HepG2 (cell line): Measurements from ENCODE around the gene CLEC16A. TPM values are rescaled to one million over a fixed set of nuclear protein-coding genes. Genes with fewer than 3 reads are reported as not detected.

Experiments used
- ATAC-seq: fragments of 200-7000 bp; cut with Tn5 transposase; 3 replicates; pipeline ENCODE4 v1.9.1; 2020; ENCODE audit warnings: mild to moderate bottlenecking, moderate library complexity
- BruUV-seq: library from RNA; stranded (reverse); fragments of 400-500 nt; replicated peaks from 2 replicates; lab custom pipeline; 2021; lab: Mats Ljungman, UMichigan
- CTCF ChIA-PET: fragments of 300-600 bp; formaldehyde crosslinking; extraction: SDS; loops from one replicate; lab custom pipeline; 2021; ENCODE audit warnings: low total read pairs, inconsistent platforms, low intra/inter-chr PET ratio; lab: Yijun Ruan, JAX
- POLR2A ChIA-PET: fragments of 350-600 bp; sonication (Branson Sonifier 250); formaldehyde crosslinking; loops from one replicate; lab custom pipeline; 2020; ENCODE audit warnings: antibody characterized with exemption, inconsistent platforms; lab: Yijun Ruan, JAX
- DNase-seq: peaks from one replicate; pipeline ENCODE4 v3.0.0-alpha.2; 2015; ENCODE audit warnings: low spot score
- FAIRE-seq: peaks from 3 replicates; lab custom pipeline; 2011; peaks lifted over from hg19 to GRCh38; lab: Jason Lieb, UNC
- H2AFZ ChIP-seq: one replicate; pipeline ENCODE4 v1.6.1; 2011; ENCODE audit warnings: low read length, inconsistent platforms
- H3K27ac ChIP-seq: fragments of 300-600 bp; 3 replicates; pipeline ENCODE4 v1.8.0; 2011; ENCODE audit warnings: mixed run types, mild to moderate bottlenecking, mixed read lengths, low read length, inconsistent platforms; ENCODE audit not compliant: insufficient read depth; ENCODE audit errors: extremely low read length
- H3K27me3 ChIP-seq, 2 experiments: fragments of 200-600 bp in 1 of 2; 2 replicates in 1 of 2; 3 replicates in 1 of 2; pipeline versions ENCODE4 v1.6.0 to v1.8.0; 2011; ENCODE audit warnings: low read length in 2 of 2, mild to moderate bottlenecking in 2 of 2, moderate library complexity in 2 of 2, inconsistent platforms in 1 of 2; ENCODE audit not compliant: insufficient read depth in 2 of 2, control insufficient read depth in 1 of 2
- H3K36me3 ChIP-seq, 2 experiments: fragments of 200-600 bp in 1 of 2; replicated peaks in 1 of 2; 2 replicates in 1 of 2; 3 replicates in 1 of 2; pipeline versions ENCODE4 v1.5.1 to v1.8.0; 2011; ENCODE audit warnings: low read length in 2 of 2, inconsistent platforms in 1 of 2; ENCODE audit not compliant: insufficient read depth in 2 of 2, control insufficient read depth in 1 of 2
- H3K4me1 ChIP-seq: 2 replicates; pipeline ENCODE4 v1.5.1; 2012; ENCODE audit warnings: low read length, inconsistent platforms; ENCODE audit not compliant: insufficient read depth
- H3K4me2 ChIP-seq: 2 replicates; pipeline ENCODE4 v1.6.0; 2011; ENCODE audit warnings: low read depth, low read length, inconsistent platforms
- H3K4me3 ChIP-seq, 3 experiments: fragments of 200-600 bp in 1 of 3; sonication (generic), shearing (Covaris generic) in 1 of 3; replicated peaks in 1 of 3; 2 replicates each; pipeline ENCODE4 v1.5.1; 2011 to 2016; ENCODE audit warnings: low read length in 3 of 3, inconsistent platforms in 2 of 3, low read depth in 2 of 3, mild to moderate bottlenecking in 2 of 3, control low read depth in 1 of 3, mixed read lengths in 1 of 3; ENCODE audit not compliant: insufficient read depth in 1 of 3
- H3K79me2 ChIP-seq: one replicate; pipeline ENCODE4 v1.6.1; 2011; ENCODE audit warnings: low read length, inconsistent platforms; ENCODE audit not compliant: insufficient read depth
- H3K9ac ChIP-seq: 2 replicates; pipeline ENCODE4 v1.6.0; 2011; ENCODE audit warnings: mild to moderate bottlenecking, low read depth, low read length, inconsistent platforms; ENCODE audit not compliant: insufficient read depth
- H3K9me3 ChIP-seq: 2 replicates; pipeline ENCODE4 v1.5.1; 2012; ENCODE audit warnings: mild to moderate bottlenecking, low read length
- H4K20me1 ChIP-seq: 2 replicates; pipeline ENCODE4 v1.6.0; 2011; ENCODE audit warnings: inconsistent platforms, mild to moderate bottlenecking, low read length, moderate library complexity; ENCODE audit not compliant: insufficient read depth
- ATF1 ChIP-seq: IDR thresholded peaks from 2 replicates; pipeline ENCODE4 v1.6.1; 2016; ENCODE audit warnings: mild to moderate bottlenecking, control low read depth
- CCDC6 ChIP-seq: sonication (generic); formaldehyde crosslinking; IDR thresholded peaks from 2 replicates; pipeline ENCODE4 v1.8.1; 2022; ENCODE audit warnings: mild to moderate bottlenecking, missing genetic modification reagents, moderate library complexity
- CHD4 ChIP-seq: fragments of 200-600 bp; sonication (generic); IDR thresholded peaks from 2 replicates; pipeline ENCODE4 v1.7.0; 2017; ENCODE audit warnings: mild to moderate bottlenecking, low read length, borderline replicate concordance
- FOXA3 ChIP-seq: IDR thresholded peaks from 2 replicates; pipeline ENCODE4 v1.6.1; 2016; ENCODE audit warnings: missing genetic modification reagents, missing compliant biosample characterization
- IRF1 ChIP-seq: sonication (generic); formaldehyde crosslinking; IDR thresholded peaks from 2 replicates; pipeline ENCODE4 v1.4.0; 2020; ENCODE audit warnings: low read depth, mild to moderate bottlenecking, missing genetic modification reagents
- KAT8 ChIP-seq: IDR thresholded peaks from 2 replicates; pipeline ENCODE4 v1.6.1; 2016; ENCODE audit warnings: missing genetic modification reagents, missing compliant biosample characterization
- PCBP1 ChIP-seq: fragments of 200-400 bp; formaldehyde crosslinking; IDR thresholded peaks from 2 replicates; pipeline ENCODE4 v1.6.1; 2017; ENCODE audit warnings: mild to moderate bottlenecking, low read depth, low read length, borderline replicate concordance
- SATB2 ChIP-seq: sonication (generic); formaldehyde crosslinking; IDR thresholded peaks from 2 replicates; pipeline ENCODE4 v1.5.0; 2020; ENCODE audit warnings: missing genetic modification reagents
- SNAI1 ChIP-seq: sonication (generic); formaldehyde crosslinking; IDR thresholded peaks from 2 replicates; pipeline ENCODE4 v1.5.0; 2020; ENCODE audit warnings: mild to moderate bottlenecking, missing genetic modification reagents, borderline replicate concordance
- SRF ChIP-seq: IDR thresholded peaks from 2 replicates; pipeline ENCODE4 v1.6.1; 2011; ENCODE audit warnings: mild to moderate bottlenecking, low read depth, low read length, moderate library complexity
- ZBTB42 ChIP-seq: sonication (generic); formaldehyde crosslinking; IDR thresholded peaks from 2 replicates; pipeline ENCODE4 v1.5.0; 2020; ENCODE audit warnings: mild to moderate bottlenecking, missing genetic modification reagents
- ZFX ChIP-seq: sonication (generic); formaldehyde crosslinking; IDR thresholded peaks from 2 replicates; pipeline ENCODE4 v1.4.0; 2020; ENCODE audit warnings: mild to moderate bottlenecking, low read depth, missing genetic modification reagents, moderate library complexity
- ZFY ChIP-seq: sonication (generic); formaldehyde crosslinking; IDR thresholded peaks from 2 replicates; pipeline ENCODE4 v1.4.0; 2020; ENCODE audit warnings: missing genetic modification reagents
- ZNF329 ChIP-seq: sonication (generic); formaldehyde crosslinking; IDR thresholded peaks from 2 replicates; pipeline ENCODE4 v1.9.0; 2021; ENCODE audit warnings: low read depth, mild to moderate bottlenecking, missing genetic modification reagents
- ZNF556 ChIP-seq: sonication (generic); formaldehyde crosslinking; IDR thresholded peaks from 2 replicates; pipeline ENCODE4 v1.4.0; 2020; ENCODE audit warnings: mild to moderate bottlenecking, missing genetic modification reagents, borderline replicate concordance
- ZNF7 ChIP-seq: IDR thresholded peaks from 2 replicates; pipeline ENCODE4 v1.6.1; 2016; ENCODE audit warnings: missing biosample characterization, missing genetic modification reagents
- WGBS: methylation state at CpG from one replicate; pipeline ENCODE4 v1.1.6; 2017; ENCODE audit warnings: low lambda C conversion rate; 5-methylcytosine and 5-hydroxymethylcytosine counted together
- in situ Hi-C: cut with HindIII; loops from 2 replicates; pipeline ENCODE4 v1.10.0; 2017; ENCODE audit warnings: low pct_unique_long_range_greater_than_20kb; ENCODE audit not compliant: extremely low pct_ligation_motif_present
- intact Hi-C: fragments of 100-400 bp; cut with micrococcal nuclease; formaldehyde crosslinking; loops from one replicate; pipeline ENCODE4 v1.10.0; 2022; ENCODE audit not compliant: unreplicated experiment
- polyA plus RNA-seq, 8 experiments: library from polyadenylated mRNA; depleted of rRNA in 3 of 8; stranded (reverse) in 7 of 8; unstranded in 1 of 8; fragments of >200 nt; fragmentation: Illumina TruSeq in 4 of 8; extraction: Trizol in 4 of 8; gene quantifications; 2 replicates each; pipeline versions ENCODE4 v1.2.1 to v1.2.3, GENCODE V29; 2011 to 2016; ENCODE audit warnings: low read depth in 4 of 8, missing spikeins in 1 of 8, mixed read lengths in 1 of 8; ENCODE audit not compliant: insufficient read depth in 1 of 8
- total RNA-seq, 5 experiments: library from RNA; depleted of rRNA; stranded (reverse); fragments of >200 nt; fragmentation: Illumina TruSeq; extraction: Trizol; gene quantifications; 2 replicates each; pipeline ENCODE4 v1.2.3, GENCODE V29; 2016; ENCODE audit warnings: low read depth in 1 of 5
- TF ChIP-seq, protein P1 (sequence below): sonication (generic); formaldehyde crosslinking; IDR thresholded peaks from 2 replicates; pipeline ENCODE4; 2020; ENCODE audit warnings: missing genetic modification reagents, mild to moderate bottlenecking, borderline replicate concordance
- TF ChIP-seq, protein P2 (sequence below): sonication (generic); formaldehyde crosslinking; IDR thresholded peaks from 2 replicates; pipeline ENCODE4 v1.4.0; 2020; ENCODE audit warnings: missing genetic modification reagents

Gene CLEC16A
- total and polyA plus RNA-seq, 2 of the 13 experiments (the other 11 are each of a cell fraction or from before 2014, with no cell fraction given) = 8.5 to 10.3 TPM

GRCh38 chr16:11085916-11086315 is 141.6 kb downstream of the CLEC16A start:
- H3K4me1 ChIP-seq = peaks cover 6% of the 10 kb centered on the region
- peaks cover 0 to 3% of the 10 kb centered on the region in 2 experiments; a peak in 1 of 5 replicates for H3K36me3 ChIP-seq
- no peak overlapping the region for H3K4me2 ChIP-seq
- no peaks in the 10 kb centered on the region for H3K9me3 ChIP-seq
- ATAC-seq (no peak), FAIRE-seq (no peak), DNase-seq (no peak)
- in situ Hi-C loops = no loop called here
- ChIA-PET CTCF (no interaction called here), POLR2A (no interaction called here)
- no TSS peak for BruUV-seq
- H3K9ac ChIP-seq = no peak overlapping the region
- intact Hi-C loops = no loop called here
- no peak overlapping the region for H3K4me3 ChIP-seq
- H2AFZ ChIP-seq = no peak overlapping the region
- H3K27ac ChIP-seq = no peak overlapping the region
- no peaks in the 10 kb centered on the region for H4K20me1 ChIP-seq
- no peaks in the 10 kb centered on the region for H3K27me3 ChIP-seq
- no peaks in the 10 kb centered on the region for H3K79me2 ChIP-seq
- WGBS = 97% methylated on average over 5 of the region's 5 CpGs
- no peak for TF ChIP-seq ZNF329
- TF ChIP-seq FOXA3 (CRISPR knock-in tag) = no peak
- no peak for TF ChIP-seq PCBP1
- no peak for TF ChIP-seq CCDC6 (CRISPR knock-in tag)
- no peak for TF ChIP-seq CHD4
- TF ChIP-seq KAT8 (CRISPR knock-in tag) = no peak
- no peak for TF ChIP-seq SATB2 (CRISPR knock-in tag)
- no peak for TF ChIP-seq SNAI1 (CRISPR knock-in tag)
- TF ChIP-seq ZBTB42 (CRISPR knock-in tag) = no peak
- TF ChIP-seq ZFX (CRISPR knock-in tag) = no peak
- TF ChIP-seq IRF1 (CRISPR knock-in tag) = no peak
- no peak for TF ChIP-seq ATF1 (CRISPR knock-in tag)
- TF ChIP-seq ZFY (CRISPR knock-in tag) = no peak
- TF ChIP-seq, protein P1, sequence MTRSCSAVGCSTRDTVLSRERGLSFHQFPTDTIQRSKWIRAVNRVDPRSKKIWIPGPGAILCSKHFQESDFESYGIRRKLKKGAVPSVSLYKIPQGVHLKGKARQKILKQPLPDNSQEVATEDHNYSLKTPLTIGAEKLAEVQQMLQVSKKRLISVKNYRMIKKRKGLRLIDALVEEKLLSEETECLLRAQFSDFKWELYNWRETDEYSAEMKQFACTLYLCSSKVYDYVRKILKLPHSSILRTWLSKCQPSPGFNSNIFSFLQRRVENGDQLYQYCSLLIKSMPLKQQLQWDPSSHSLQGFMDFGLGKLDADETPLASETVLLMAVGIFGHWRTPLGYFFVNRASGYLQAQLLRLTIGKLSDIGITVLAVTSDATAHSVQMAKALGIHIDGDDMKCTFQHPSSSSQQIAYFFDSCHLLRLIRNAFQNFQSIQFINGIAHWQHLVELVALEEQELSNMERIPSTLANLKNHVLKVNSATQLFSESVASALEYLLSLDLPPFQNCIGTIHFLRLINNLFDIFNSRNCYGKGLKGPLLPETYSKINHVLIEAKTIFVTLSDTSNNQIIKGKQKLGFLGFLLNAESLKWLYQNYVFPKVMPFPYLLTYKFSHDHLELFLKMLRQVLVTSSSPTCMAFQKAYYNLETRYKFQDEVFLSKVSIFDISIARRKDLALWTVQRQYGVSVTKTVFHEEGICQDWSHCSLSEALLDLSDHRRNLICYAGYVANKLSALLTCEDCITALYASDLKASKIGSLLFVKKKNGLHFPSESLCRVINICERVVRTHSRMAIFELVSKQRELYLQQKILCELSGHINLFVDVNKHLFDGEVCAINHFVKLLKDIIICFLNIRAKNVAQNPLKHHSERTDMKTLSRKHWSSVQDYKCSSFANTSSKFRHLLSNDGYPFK (CRISPR knock-in tag) = no peak
- no peak for TF ChIP-seq ZNF556 (CRISPR knock-in tag)
- TF ChIP-seq, protein P2, sequence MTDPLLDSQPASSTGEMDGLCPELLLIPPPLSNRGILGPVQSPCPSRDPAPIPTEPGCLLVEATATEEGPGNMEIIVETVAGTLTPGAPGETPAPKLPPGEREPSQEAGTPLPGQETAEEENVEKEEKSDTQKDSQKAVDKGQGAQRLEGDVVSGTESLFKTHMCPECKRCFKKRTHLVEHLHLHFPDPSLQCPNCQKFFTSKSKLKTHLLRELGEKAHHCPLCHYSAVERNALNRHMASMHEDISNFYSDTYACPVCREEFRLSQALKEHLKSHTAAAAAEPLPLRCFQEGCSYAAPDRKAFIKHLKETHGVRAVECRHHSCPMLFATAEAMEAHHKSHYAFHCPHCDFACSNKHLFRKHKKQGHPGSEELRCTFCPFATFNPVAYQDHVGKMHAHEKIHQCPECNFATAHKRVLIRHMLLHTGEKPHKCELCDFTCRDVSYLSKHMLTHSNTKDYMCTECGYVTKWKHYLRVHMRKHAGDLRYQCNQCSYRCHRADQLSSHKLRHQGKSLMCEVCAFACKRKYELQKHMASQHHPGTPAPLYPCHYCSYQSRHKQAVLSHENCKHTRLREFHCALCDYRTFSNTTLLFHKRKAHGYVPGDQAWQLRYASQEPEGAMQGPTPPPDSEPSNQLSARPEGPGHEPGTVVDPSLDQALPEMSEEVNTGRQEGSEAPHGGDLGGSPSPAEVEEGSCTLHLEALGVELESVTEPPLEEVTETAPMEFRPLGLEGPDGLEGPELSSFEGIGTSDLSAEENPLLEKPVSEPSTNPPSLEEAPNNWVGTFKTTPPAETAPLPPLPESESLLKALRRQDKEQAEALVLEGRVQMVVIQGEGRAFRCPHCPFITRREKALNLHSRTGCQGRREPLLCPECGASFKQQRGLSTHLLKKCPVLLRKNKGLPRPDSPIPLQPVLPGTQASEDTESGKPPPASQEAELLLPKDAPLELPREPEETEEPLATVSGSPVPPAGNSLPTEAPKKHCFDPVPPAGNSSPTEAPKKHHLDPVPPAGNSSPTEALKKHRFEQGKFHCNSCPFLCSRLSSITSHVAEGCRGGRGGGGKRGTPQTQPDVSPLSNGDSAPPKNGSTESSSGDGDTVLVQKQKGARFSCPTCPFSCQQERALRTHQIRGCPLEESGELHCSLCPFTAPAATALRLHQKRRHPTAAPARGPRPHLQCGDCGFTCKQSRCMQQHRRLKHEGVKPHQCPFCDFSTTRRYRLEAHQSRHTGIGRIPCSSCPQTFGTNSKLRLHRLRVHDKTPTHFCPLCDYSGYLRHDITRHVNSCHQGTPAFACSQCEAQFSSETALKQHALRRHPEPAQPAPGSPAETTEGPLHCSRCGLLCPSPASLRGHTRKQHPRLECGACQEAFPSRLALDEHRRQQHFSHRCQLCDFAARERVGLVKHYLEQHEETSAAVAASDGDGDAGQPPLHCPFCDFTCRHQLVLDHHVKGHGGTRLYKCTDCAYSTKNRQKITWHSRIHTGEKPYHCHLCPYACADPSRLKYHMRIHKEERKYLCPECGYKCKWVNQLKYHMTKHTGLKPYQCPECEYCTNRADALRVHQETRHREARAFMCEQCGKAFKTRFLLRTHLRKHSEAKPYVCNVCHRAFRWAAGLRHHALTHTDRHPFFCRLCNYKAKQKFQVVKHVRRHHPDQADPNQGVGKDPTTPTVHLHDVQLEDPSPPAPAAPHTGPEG (CRISPR knock-in tag) = no peak
- TF ChIP-seq SRF = no peak
- TF ChIP-seq ZNF7 = no peak
